Omental fat pad (tissue), 4 donors: ENCODE data around the gene RNF141. TPM values are rescaled to one million over a fixed set of nuclear protein-coding genes. Genes with fewer than 3 reads are reported as not detected.

Experiments used
- ATAC-seq: fragments of 150-250 bp; one replicate; pipeline ENCODE4 v1.9.1; 2016; ENCODE audit warnings: mild to moderate bottlenecking, moderate library complexity; ENCODE audit not compliant: low FRiP score
- DNase-seq: peaks from one replicate; pipeline ENCODE4 v3.0.0-alpha.2; 2019; ENCODE audit warnings: low spot score
- CTCF ChIP-seq, 3 donors: fragments of 450-650 bp; IDR thresholded peaks; one replicate each; pipeline ENCODE4 v1.5.1; 2016 to 2017; ENCODE audit warnings: antibody characterized with exemption in 3 of 3, mild to moderate bottlenecking in 3 of 3, moderate library complexity in 2 of 3
- total RNA-seq, 4 donors: library from RNA; depleted of rRNA; stranded (reverse); fragments of >200 nt; gene quantifications; one replicate each; pipeline ENCODE4 v1.1.0, GENCODE V29; 2016

Gene RNF141
- total RNA-seq, 4 donors from 2014 or later, result 20.0 to 35.8 (median 26.5) TPM

- no peak for TF ChIP-seq CTCF (IDR thresholded peaks at IDR 0.05)
- DNase-seq (no peak), ATAC-seq (no peak)
Measured at GRCh38 chr11:10474551-10474950, 66.4 kb downstream of the RNF141 start.

- no peak for DNase-seq
- no peak for ATAC-seq
Measured at GRCh38 chr11:10473371-10473770, 67.6 kb downstream of the RNF141 start.

DNA sequence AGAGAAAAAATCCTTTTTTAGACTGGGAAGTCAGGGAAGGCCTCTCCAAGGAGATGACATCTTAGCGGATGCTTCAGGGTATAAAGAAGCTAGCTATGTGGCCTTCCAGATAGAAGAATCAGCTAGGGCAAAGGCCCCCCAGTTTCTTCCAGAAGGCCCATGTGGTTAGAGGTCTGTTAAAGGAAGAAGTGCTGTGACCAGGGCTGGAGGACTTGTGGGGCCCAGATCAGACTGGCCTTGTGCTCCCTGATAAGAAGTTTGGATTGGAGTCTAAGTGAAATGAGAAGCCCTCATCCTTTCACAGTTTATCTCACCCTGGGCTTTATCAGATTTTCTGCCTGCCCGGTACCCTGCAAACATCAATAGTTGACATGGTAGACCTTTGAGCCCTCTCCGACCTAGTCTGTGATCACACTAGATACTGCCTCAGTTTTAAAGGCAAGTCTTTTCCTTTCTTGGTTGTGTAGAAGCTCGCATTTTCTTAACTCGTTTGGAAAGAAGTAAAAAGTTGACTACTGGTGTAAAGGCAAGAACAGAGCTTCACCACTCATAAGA, 78.2 kb downstream of the RNF141 start:
- TF ChIP-seq CTCF (IDR thresholded peaks at IDR 0.05), result no peak

More at GRCh38 chr11:10473371-10473770, 67.6 kb downstream of the RNF141 start:
- no peak for TF ChIP-seq CTCF (IDR thresholded peaks at IDR 0.05)

More for the DNA sequence above, 78.2 kb downstream of the RNF141 start:
- no peak for DNase-seq
- ATAC-seq, result no peak

Other genes starting within 250 kb of the RNF141 start
- 100 to 1,000 TPM in 1 of 4 donors, 10 to 100 TPM in 3; 53.8 to 125 (median 76.4) TPM for gene SBF2, start 247.0 kb downstream of the RNF141 start, total RNA-seq
- gene ADM, start 236.1 kb downstream of the RNF141 start, total RNA-seq, result 1,000 to 10,000 TPM in 1 of 4 donors, 100 to 1,000 TPM in 3; 233 to 1,099 (median 623) TPM
- 10 to 100 TPM in 2 of 4 donors, 1 to 10 TPM in 2; 4.4 to 43.3 (median 9.9) TPM for gene AMPD3, start 85.9 kb downstream of the RNF141 start, total RNA-seq
- 100 to 1,000 TPM; 106 to 359 (median 275) TPM for gene LYVE1, start 27.5 kb upstream of the RNF141 start, total RNA-seq
- gene IRAG1, start 152.6 kb upstream of the RNF141 start, total RNA-seq, result 10 to 100 TPM in 2 of 4 donors, 1 to 10 TPM in 2; 3.3 to 32.3 (median 7.7) TPM
- 10 to 100 TPM; 20.9 to 28.8 (median 23.7) TPM for gene CTR9, start 210.1 kb upstream of the RNF141 start, total RNA-seq